A549 treated with ZK216348 at 1 μM for 4 hours (cell line): ENCODE results near the gene SOX9. TPM values are rescaled to one million over a fixed set of nuclear protein-coding genes. Genes with fewer than 3 reads are reported as not detected.

Experiments
- total RNA-seq: library from RNA; stranded (reverse); fragments of 200-300 nt; extraction: Qiagen RNA extraction; gene quantifications from 5 replicates; pipeline ENCODE4 v1.2.3, GENCODE V29; 2022; ENCODE audit warnings: low read depth

Gene SOX9
- 6.4 to 10.9 TPM (median 8.3 TPM) in 5 replicates for total RNA-seq

GRCh38 chr17:72120642-72121163 is at the start of gene SOX9:
TSS of gene SOX9 (plus strand) at chr17:72121020. CDS start at chr17:72121392, 372 bp downstream.

